Mammary epithelial cell (primary cell): ENCODE results near the gene ARHGAP4.

Experiments used
- CTCF ChIP-seq, 2 donors: IDR thresholded peaks in 1 of 2; conservative IDR thresholded peaks in 1 of 2; 2 replicates each; pipeline ENCODE4 v1.5.1; 2011 to 2012; ENCODE audit warnings: inconsistent platforms in 2 of 2, low read length in 2 of 2, mild to moderate bottlenecking in 2 of 2, control low read depth in 1 of 2, low read depth in 1 of 2; ENCODE audit not compliant: insufficient read depth in 1 of 2; ENCODE audit errors: extremely low read depth in 1 of 2
- EZH2 ChIP-seq: IDR thresholded peaks from 2 replicates; pipeline ENCODE4 v1.6.1; 2012; ENCODE audit warnings: low read length, inconsistent platforms, borderline replicate concordance

GRCh38 chrX:153929576-153929975, 3.5 kb upstream of the ARHGAP4 start:
- TF ChIP-seq CTCF (conservative IDR thresholded peaks at IDR 0.05 in 1 of 2, IDR thresholded peaks at IDR 0.05 in 1 of 2; ENCODE audit: extremely low read depth in 1 of 2, insufficient read depth in 1 of 2, low read depth in 1 of 2, low read length in 2 of 2) (no peak), EZH2 (no peak)
